Endothelial cell of umbilical vein (primary cell): ENCODE results near the gene SPATA19. TPM values are rescaled to one million over a fixed set of nuclear protein-coding genes. Genes with fewer than 3 reads are reported as not detected.

ENCODE experiments used
- BruUV-seq: library from RNA; stranded (reverse); fragments of 400-500 nt; replicated peaks from 2 replicates; lab custom pipeline; 2021; lab: Mats Ljungman, UMichigan
- CTCF ChIA-PET: fragments of 300-600, 350-600 bp; sonication (Branson Sonifier 250); formaldehyde crosslinking; loops from one replicate; lab custom pipeline; 2021; ENCODE audit warnings: antibody characterized with exemption, inconsistent platforms; lab: Charles Lee
- POLR2A ChIA-PET: fragments of 300-600, 350-600 bp; sonication (Branson Sonifier 250); formaldehyde crosslinking; loops from one replicate; lab custom pipeline; 2021; ENCODE audit warnings: antibody characterized with exemption, inconsistent platforms; lab: Charles Lee
- DNase-seq: peaks from one replicate; pipeline ENCODE4 v3.0.0-alpha.2; 2011; ENCODE audit warnings: low read depth, low spot score
- FAIRE-seq: peaks from 2 replicates; lab custom pipeline; 2011; peaks lifted over from hg19 to GRCh38; lab: Jason Lieb, UNC
- H2AFZ ChIP-seq: 2 replicates; pipeline ENCODE4 v1.6.0; 2012; ENCODE audit warnings: low read depth, low read length, control low read depth, inconsistent platforms
- H3K27ac ChIP-seq: 2 replicates; pipeline ENCODE4 v1.5.1; 2011; ENCODE audit warnings: low read depth, mild to moderate bottlenecking, control low read depth, low read length, moderate library complexity; ENCODE audit not compliant: insufficient read depth
- H3K27me3 ChIP-seq, 2 experiments: 2 replicates each; pipeline versions ENCODE4 v1.6.0 to v1.6.1; 2011; ENCODE audit warnings: low read length in 2 of 2, mixed read lengths in 1 of 2; ENCODE audit not compliant: control insufficient read depth in 2 of 2, insufficient read depth in 2 of 2
- H3K36me3 ChIP-seq, 2 experiments: 2 replicates in 1 of 2; 3 replicates in 1 of 2; pipeline ENCODE4 v1.5.1; 2011; ENCODE audit warnings: low read length in 2 of 2, mild to moderate bottlenecking in 1 of 2, moderate library complexity in 1 of 2; ENCODE audit not compliant: control insufficient read depth in 2 of 2, insufficient read depth in 2 of 2; ENCODE audit errors: extremely low read depth in 1 of 2
- H3K4me1 ChIP-seq: 3 replicates; pipeline ENCODE4 v1.5.1; 2011; ENCODE audit warnings: mild to moderate bottlenecking, low read length; ENCODE audit not compliant: control insufficient read depth, insufficient read depth; ENCODE audit errors: extremely low read depth
- H3K4me2 ChIP-seq: 2 replicates; pipeline ENCODE4 v1.6.1; 2011; ENCODE audit warnings: low read length, control low read depth, mixed read lengths; ENCODE audit not compliant: insufficient read depth
- H3K4me3 ChIP-seq, 3 experiments: fragments of 200-600 bp in 1 of 3; sonication (generic), shearing (Covaris generic) in 1 of 3; replicated peaks in 1 of 3; 2 replicates each; pipeline ENCODE4 v1.5.1; 2011 to 2016; ENCODE audit warnings: control low read depth in 3 of 3, low read length in 3 of 3, mild to moderate bottlenecking in 2 of 3, inconsistent platforms in 1 of 3, low read depth in 1 of 3, moderate library complexity in 1 of 3; ENCODE audit not compliant: insufficient read depth in 1 of 3
- H3K79me2 ChIP-seq: 2 replicates; pipeline ENCODE4 v1.6.0; 2012; ENCODE audit warnings: low read length, inconsistent platforms; ENCODE audit not compliant: control insufficient read depth, insufficient read depth
- H3K9ac ChIP-seq: replicated peaks from 2 replicates; pipeline ENCODE3; 2011; ENCODE audit warnings: low read length, control low read depth; ENCODE audit not compliant: insufficient read depth; ENCODE audit errors: extremely low read depth
- H3K9me1 ChIP-seq: replicated peaks from 3 replicates; pipeline ENCODE4 v1.6.0; 2011; ENCODE audit warnings: mild to moderate bottlenecking, low read length; ENCODE audit not compliant: control insufficient read depth, insufficient read depth; ENCODE audit errors: extremely low read depth
- H3K9me3 ChIP-seq: replicated peaks from 2 replicates; pipeline ENCODE4 v1.5.1; 2012; ENCODE audit warnings: low read length, inconsistent platforms; ENCODE audit not compliant: control insufficient read depth, insufficient read depth
- H4K20me1 ChIP-seq: replicated peaks from 2 replicates; pipeline ENCODE3; 2011; ENCODE audit warnings: mild to moderate bottlenecking, low read length; ENCODE audit not compliant: control insufficient read depth, insufficient read depth; ENCODE audit errors: extremely low read depth
- EZH2 ChIP-seq: IDR thresholded peaks from 2 replicates; pipeline ENCODE4 v1.6.1; 2012; ENCODE audit warnings: borderline replicate concordance, low read depth, mild to moderate bottlenecking, moderate library complexity, low read length, inconsistent platforms; ENCODE audit not compliant: severe bottlenecking
- FOS ChIP-seq: IDR thresholded peaks from 2 replicates; pipeline ENCODE4 v1.6.1; 2011; ENCODE audit warnings: mild to moderate bottlenecking, low read length, moderate library complexity, borderline replicate concordance; ENCODE audit not compliant: insufficient read depth
- GATA2 ChIP-seq: IDR thresholded peaks from 2 replicates; pipeline ENCODE4 v1.7.0; 2011; ENCODE audit warnings: low read depth, mild to moderate bottlenecking, moderate library complexity, mixed read lengths, low read length; ENCODE audit not compliant: insufficient read length, insufficient read depth
- JUN ChIP-seq: IDR thresholded peaks from 2 replicates; pipeline ENCODE4 v1.6.1; 2011; ENCODE audit warnings: borderline replicate concordance, low read depth; ENCODE audit not compliant: insufficient read length, insufficient read depth
- POLR2AphosphoS5 ChIP-seq: IDR thresholded peaks from 2 replicates; pipeline ENCODE4 v1.6.1; 2012; ENCODE audit warnings: low read depth, mild to moderate bottlenecking, control low read depth, low read length, moderate library complexity; ENCODE audit not compliant: insufficient read depth
- dilution Hi-C: fragments of 300-500 bp; cut with MboI; formaldehyde crosslinking; loops from one replicate; pipeline ENCODE4 v1.15.0; 2019; ENCODE audit warnings: low sequenced_read_pairs; ENCODE audit not compliant: extremely low pct_ligation_motif_present
- intact Hi-C: fragments of 100-400 bp; cut with micrococcal nuclease; formaldehyde crosslinking; loops from one replicate; pipeline ENCODE4 v1.10.0; 2022
- polyA plus RNA-seq, 4 experiments: library from polyadenylated mRNA; depleted of rRNA in 3 of 4; stranded (reverse) in 3 of 4; unstranded in 1 of 4; fragments of >200 nt; gene quantifications; 2 replicates each; pipeline versions ENCODE4 v1.2.1 to v1.2.3, GENCODE V29; 2011 to 2012; ENCODE audit warnings: missing spikeins in 1 of 4
- total RNA-seq: library from RNA; stranded (reverse); gene quantifications from 2 replicates; pipeline ENCODE4 v1.2.3, GENCODE V29; 2021
- TF ChIP-seq, protein P1 (sequence below), 2 donors: IDR thresholded peaks; 1 replicate in 1 of 2; 2 replicates in 1 of 2; pipeline ENCODE4 v1.5.1; 2011; ENCODE audit warnings: low read length in 2 of 2, mild to moderate bottlenecking in 2 of 2, moderate library complexity in 2 of 2, control low read depth in 1 of 2, inconsistent platforms in 1 of 2, low read depth in 1 of 2; ENCODE audit not compliant: insufficient read depth in 1 of 2; ENCODE audit errors: extremely low read depth in 1 of 2
- TF ChIP-seq, protein P2 (sequence below): IDR thresholded peaks from 2 replicates; pipeline ENCODE4 v1.6.1; 2011; ENCODE audit not compliant: insufficient read depth, insufficient read length

The SPATA19 gene
- total and polyA plus RNA-seq, 2 donors (not counting 3 experiments of a cell fraction or from before 2014, with no cell fraction given), result not detected

DNA sequence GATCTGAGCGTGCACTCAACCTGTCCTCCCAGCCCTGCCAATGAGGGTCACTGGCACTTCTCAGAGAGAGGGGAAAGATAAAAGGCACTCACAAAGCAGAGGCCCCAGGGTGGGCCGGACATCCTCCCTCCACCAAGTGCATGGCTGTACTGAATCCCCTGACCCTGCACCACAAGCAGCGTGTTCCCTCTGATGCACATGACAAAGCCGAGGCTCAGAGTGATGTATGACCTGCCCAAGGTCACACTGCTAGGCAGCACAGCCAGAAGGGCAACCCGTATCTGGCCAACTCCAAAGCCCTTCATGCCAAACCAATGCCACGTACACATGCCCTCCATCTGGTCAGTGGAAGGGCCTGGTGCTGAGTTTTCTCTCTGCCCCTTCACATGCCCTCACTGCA, 22.1 kb downstream of the SPATA19 start:
- CTCF ChIA-PET, result no interaction called here
- FAIRE-seq (no peak), DNase-seq (no peak)
- no peaks in the 10 kb centered on the region for H3K79me2 ChIP-seq
- H3K4me3 ChIP-seq, result no peak overlapping the region
- no peaks in the 10 kb centered on the region for H3K9me1 ChIP-seq
- intact Hi-C loops, result no loop called here
- H3K27me3 ChIP-seq, result no peaks in the 10 kb centered on the region
- no TSS peak for BruUV-seq
- H3K9ac ChIP-seq, result no peak overlapping the region
- H3K36me3 ChIP-seq, result no peaks in the 10 kb centered on the region
- dilution Hi-C loops, result no loop called here
- H3K4me1 ChIP-seq, result no peaks in the 10 kb centered on the region
- H3K4me2 ChIP-seq, result no peak overlapping the region
- H2AFZ ChIP-seq, result no peak overlapping the region
- TF ChIP-seq GATA2 (no peak), POLR2AphosphoS5 (no peak), EZH2 (no peak), FOS (no peak), JUN (no peak)
- TF ChIP-seq, protein P1, sequence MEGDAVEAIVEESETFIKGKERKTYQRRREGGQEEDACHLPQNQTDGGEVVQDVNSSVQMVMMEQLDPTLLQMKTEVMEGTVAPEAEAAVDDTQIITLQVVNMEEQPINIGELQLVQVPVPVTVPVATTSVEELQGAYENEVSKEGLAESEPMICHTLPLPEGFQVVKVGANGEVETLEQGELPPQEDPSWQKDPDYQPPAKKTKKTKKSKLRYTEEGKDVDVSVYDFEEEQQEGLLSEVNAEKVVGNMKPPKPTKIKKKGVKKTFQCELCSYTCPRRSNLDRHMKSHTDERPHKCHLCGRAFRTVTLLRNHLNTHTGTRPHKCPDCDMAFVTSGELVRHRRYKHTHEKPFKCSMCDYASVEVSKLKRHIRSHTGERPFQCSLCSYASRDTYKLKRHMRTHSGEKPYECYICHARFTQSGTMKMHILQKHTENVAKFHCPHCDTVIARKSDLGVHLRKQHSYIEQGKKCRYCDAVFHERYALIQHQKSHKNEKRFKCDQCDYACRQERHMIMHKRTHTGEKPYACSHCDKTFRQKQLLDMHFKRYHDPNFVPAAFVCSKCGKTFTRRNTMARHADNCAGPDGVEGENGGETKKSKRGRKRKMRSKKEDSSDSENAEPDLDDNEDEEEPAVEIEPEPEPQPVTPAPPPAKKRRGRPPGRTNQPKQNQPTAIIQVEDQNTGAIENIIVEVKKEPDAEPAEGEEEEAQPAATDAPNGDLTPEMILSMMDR (IDR thresholded peaks at IDR 0.05; ENCODE audit: extremely low read depth in 1 of 2, insufficient read depth in 1 of 2, low read depth in 1 of 2, low read length in 2 of 2), result no peak
- TF ChIP-seq, protein P2, sequence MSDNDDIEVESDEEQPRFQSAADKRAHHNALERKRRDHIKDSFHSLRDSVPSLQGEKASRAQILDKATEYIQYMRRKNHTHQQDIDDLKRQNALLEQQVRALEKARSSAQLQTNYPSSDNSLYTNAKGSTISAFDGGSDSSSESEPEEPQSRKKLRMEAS, result no peak
- POLR2A ChIA-PET, result no interaction called here
- H4K20me1 ChIP-seq, result no peaks in the 10 kb centered on the region
- no peak overlapping the region for H3K27ac ChIP-seq
- H3K9me3 ChIP-seq, result no peaks in the 10 kb centered on the region
